HG03521 (cell line): Measurements from ENCODE around the gene VTI1A.

ENCODE experiments used
- ATAC-seq: cut with Tn5 transposase; IDR thresholded peaks from one replicate; pipeline ENCODE4 v1.9.1; 2021; ENCODE audit warnings: mild to moderate bottlenecking, moderate library complexity; ENCODE audit not compliant: unreplicated experiment

The VTI1A gene

DNA sequence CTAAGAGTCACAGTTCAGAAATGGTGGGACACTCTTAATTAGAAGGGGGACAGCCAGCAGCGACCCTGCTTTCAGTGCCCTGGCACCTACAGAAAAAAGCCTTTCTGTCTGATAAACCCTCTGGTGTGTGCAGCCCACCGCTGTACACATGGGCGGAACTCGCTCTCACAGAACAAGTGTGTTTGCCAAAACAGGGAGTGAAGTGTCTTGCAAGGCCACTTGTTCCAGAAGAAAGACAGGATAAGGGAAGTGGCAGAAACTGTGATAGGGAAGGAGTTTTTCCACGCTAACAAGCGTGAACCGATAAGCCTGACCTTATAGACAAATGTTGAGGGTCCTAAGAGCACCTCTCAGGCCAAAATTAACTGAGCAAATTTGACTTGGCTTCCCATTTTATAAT is 299.3 kb downstream of the VTI1A start:
- ATAC-seq = no peak

- ATAC-seq = no peak
These were observed 303.6 kb downstream of the VTI1A start for GRCh38 chr10:112750427-112751167.

- no peak for ATAC-seq
These were observed 304.6 kb downstream of the VTI1A start for GRCh38 chr10:112751651-112752050.

GRCh38 chr10:112752288-112752687 is 305.3 kb downstream of the VTI1A start:
- ATAC-seq = no peak

- no peak for ATAC-seq
These were observed 307.0 kb downstream of the VTI1A start for GRCh38 chr10:112753961-112754411.

GRCh38 chr10:112755446-112756234 is 308.6 kb downstream of the VTI1A start:
- no peak for ATAC-seq

- no peak for ATAC-seq
These were observed 309.2 kb downstream of the VTI1A start for GRCh38 chr10:112756235-112756527.

DNA sequence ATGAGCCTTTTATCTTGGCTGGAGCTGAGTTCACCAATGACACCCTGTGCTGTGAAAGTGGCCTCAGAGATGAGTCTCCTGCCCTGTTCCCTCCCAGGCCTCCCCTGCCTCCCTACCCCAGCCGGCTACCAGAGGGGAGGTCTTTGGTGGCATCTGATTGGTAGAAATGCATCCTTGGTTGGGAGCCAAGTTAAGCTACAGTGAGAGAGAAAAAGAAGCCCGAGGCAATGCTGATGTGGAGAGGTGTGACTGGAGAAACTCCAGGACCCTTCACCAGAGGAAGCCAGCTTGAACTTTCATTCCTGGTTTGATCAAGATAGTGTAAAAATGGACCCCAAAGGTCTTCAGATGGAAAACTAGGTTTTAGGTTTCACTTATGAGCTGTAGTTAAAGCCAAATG is 311.9 kb downstream of the VTI1A start:
- ATAC-seq = no peak

DNA sequence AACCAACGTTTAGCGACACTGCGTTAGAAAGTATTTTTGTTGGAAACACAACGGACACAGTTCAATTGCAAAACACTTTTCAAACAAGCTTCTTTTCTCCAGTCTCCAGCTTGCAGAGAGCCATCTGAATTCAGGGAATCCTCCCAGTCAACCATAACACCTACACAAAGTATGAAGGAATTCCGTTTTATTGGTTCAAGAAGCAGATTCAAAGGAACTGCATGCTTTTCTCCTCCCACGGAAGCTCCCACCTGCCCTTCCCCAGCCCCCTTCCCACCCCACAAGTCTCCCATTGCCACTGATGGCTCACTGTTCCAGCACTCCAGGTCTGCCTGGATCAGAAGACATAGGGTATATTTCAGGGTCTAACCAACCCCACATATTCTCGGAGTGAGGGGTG is 312.5 kb downstream of the VTI1A start:
- no peak for ATAC-seq

DNA sequence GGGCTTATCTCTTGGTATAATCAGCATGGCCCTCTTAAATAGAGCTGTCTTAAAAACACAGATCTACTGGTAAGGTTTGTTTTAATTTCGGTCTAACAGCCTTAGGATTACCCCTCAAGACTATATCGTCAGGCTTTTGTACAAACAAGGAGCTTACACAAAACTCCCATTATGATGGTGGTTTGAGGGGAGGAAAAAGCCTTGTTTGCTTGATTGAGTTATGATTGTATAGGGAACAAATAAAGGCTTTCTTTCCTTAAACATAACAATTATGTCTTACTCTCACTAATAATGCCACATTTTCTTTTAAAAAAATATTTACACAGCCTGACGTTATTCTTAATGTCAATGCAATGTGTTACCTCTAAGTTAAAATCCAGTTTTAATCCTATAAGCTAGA is 314.2 kb downstream of the VTI1A start:
- no peak for ATAC-seq

GRCh38 chr10:112763916-112764520 is 317.0 kb downstream of the VTI1A start:
- no peak for ATAC-seq

DNA sequence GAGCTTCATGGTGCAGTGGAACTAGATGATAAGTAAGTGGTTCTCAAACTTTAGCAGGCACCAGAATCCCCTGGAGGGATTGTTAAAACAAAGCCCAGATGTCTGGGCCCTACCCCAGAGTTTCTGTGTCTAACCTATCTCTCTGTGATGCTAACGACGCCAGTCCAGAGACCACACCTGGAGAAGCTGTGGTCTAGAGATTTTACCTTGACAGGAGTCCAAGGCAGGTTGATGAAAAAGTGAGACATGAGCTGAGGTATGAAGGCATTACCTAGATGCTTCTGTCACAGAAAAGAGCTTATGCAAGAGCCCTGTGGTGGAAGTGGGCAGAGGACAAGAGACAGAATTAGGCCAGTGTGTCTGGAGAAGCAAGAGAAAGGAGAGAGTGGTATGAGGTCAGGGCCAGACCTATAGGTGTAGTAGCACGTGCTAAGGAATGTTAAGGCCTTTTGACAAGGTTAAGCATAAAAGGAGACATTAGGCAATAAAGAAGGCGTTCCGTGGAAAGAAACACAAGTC is 318.8 kb downstream of the VTI1A start:
- no peak for ATAC-seq

GRCh38 chr10:112766636-112767035 is 319.6 kb downstream of the VTI1A start:
- no peak for ATAC-seq

GRCh38 chr10:112767156-112767555 is 320.1 kb downstream of the VTI1A start:
- ATAC-seq = no peak

DNA sequence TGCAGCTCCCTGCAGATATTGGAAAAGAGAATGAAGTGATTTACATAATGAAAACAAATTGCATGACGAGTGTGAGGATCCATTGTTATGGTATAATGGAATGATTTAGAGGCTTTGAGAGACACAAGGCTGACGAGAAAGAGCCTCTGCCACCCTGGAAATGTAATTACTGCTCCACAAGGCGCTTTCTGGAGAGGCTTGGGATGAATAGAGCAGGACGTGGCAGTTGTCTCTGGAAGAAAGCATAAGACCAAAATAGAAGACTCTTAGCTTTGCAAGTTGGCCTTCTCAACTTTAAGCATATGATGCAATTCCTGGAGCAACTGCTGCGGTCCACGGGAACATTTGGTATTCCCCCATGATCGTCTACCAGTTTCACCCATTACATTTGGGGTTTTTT is 321.1 kb downstream of the VTI1A start:
- no peak for ATAC-seq

DNA sequence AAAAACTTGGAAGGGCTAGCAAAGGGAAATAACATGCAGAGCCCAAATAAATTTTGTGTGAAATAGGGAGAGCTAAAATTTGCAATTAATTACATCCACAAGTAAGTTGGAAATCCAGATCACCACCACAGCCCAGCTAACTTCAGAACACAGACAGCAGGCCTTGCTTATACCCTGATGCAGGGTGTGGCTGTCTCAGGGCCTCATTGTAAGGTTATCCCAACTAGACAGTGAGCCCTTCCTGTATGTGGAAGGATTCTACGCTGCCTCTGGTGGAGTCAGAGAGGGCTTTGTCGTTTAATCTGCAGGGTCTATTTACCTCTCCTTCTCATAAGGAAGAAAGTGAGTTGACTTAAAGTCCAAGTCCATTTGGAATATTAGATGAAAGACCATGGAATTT is 322.1 kb downstream of the VTI1A start:
- no peak for ATAC-seq

GRCh38 chr10:112769611-112770370 is 322.8 kb downstream of the VTI1A start:
- ATAC-seq = no peak

DNA sequence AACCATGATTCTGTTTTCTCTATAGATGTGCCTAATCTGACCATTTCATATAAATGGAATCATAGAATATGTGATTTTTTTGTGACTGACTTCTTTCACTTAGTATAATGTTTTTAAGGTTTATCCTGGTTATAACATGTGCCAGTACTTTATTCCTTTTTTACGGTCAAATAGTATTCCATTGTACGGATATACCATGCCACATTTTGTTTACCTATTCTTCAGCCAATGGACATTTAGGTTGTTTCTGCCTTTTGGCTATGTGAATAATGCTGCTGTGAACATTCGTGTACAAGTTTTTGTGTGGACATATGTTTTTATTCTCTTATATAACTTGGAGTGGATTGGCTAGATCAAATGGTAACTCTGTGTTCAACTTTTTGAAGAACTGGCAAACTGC is 324.7 kb downstream of the VTI1A start:
- no peak for ATAC-seq

DNA sequence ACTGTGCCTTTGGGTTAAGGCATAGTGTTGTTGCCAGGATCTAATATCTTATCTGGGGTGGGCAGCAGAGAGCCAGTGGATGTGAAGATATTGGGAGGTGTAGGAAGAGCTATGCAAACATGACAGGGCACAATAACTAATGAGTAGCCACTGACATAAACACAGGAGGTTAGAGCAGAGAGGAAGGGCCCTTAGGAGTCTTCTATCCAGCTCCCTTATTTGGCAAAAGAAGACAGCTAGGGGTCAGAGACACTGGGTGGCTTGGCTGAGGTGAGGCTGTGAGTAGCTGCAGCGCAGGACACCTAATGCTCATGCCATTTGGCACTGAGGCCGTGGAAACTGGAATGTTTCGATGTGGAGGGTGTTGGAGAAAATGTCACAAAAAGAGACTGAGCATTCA is 326.8 kb downstream of the VTI1A start:
- no peak for ATAC-seq

DNA sequence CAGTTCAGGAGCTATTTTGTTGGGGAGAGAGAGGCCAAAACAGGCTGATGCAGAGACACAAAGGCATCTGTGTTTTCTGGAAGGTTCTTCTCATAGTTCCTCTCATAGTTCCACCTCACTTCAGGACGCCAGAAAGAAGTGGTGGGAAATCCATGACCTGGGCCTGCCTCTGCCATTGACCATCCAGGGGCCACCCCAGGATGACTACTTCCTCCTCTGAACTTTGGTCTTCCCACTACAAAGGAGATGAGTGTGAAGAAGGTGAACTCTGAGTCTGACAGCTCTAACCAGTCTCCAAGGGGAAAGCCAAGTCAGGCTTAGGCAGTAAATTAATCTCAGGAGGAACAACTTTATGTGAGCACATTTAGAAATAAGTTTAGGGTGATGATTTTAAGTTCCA is 327.2 kb downstream of the VTI1A start:
- ATAC-seq = no peak

DNA sequence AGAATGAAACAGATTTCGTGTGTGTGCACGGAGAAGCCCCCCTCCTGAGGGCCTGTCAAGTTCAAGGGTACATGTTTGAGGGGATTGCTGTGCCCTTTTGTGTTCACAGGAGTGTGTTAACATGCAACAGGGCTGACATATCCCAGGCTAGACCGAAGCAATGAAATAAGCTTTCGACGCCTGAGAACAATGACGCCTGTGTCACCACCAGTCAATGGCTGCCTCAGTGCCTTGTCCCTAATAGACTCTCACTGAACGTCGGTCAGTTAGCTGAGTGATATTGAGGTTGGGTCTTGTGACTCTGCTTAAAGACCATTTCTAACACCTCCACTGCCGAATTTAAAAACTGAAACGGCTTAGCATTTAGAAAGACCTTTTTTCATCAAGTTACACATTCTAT is 327.8 kb downstream of the VTI1A start:
- ATAC-seq = no peak
